Testis (tissue), 2 donors: ENCODE data around the gene MISP.

Source experiments
- CTCF ChIP-seq, 3 experiments: fragments of 450-650 bp in 2 of 3; fragments of 200-600 bp in 1 of 3; sonication (generic) in 1 of 3; IDR thresholded peaks; one replicate each; pipeline ENCODE4 v1.5.1; 2016 to 2019; ENCODE audit warnings: antibody characterized with exemption in 3 of 3, mild to moderate bottlenecking in 2 of 3, moderate library complexity in 1 of 3
- POLR2A ChIP-seq: fragments of 450-650 bp; IDR thresholded peaks from one replicate; pipeline ENCODE4 v1.6.1; 2017; ENCODE audit warnings: antibody characterized with exemption, mild to moderate bottlenecking, moderate library complexity

- TF ChIP-seq CTCF (IDR thresholded peaks at IDR 0.05) (no peak), POLR2A (no peak)
These were observed 51.1 kb downstream of the MISP start for GRCh38 chr19:801861-802497.
